ENCODE results near the gene TICAM1. TPM values are rescaled to one million over a fixed set of nuclear protein-coding genes. Genes with fewer than 3 reads are reported as not detected.
A peak's percentile ranks its signal among the peaks of the same experiment; 100 is the strongest.
"Not testable (repeated sequence)": the region's sequence is repeated elsewhere in the genome, so short reads cannot be mapped to it uniquely, and the experiment has no call there.

The TICAM1 gene
- total RNA-seq, 3 donors from 2014 or later = 3.5 to 5.2 (median 4.7) TPM

GRCh38 chr19:4811328-4812131 is 20.0 kb downstream of the TICAM1 start:
- H3K4me3 ChIP-seq = no peak overlapping the region
- no peaks in the 10 kb centered on the region for H3K36me3 ChIP-seq
- intact Hi-C loops (cut with DNase I; ENCODE audit: low total_unique reads) = loop anchor here (10.0 kb wide), 1 partner anchor 53 kb away; the partner anchor contains the start of gene PLIN3
- no peaks in the 10 kb centered on the region for H3K27me3 ChIP-seq
- H3K27ac ChIP-seq = no peak overlapping the region
- no peaks in the 10 kb centered on the region for H3K9me3 ChIP-seq
- peak; percentile 65 to 89 for DNase-seq (ENCODE audit: low spot score in 2 of 2)
- TF ChIP-seq POLR2A (IDR thresholded peaks at IDR 0.05) = no peak
- TF ChIP-seq CTCF (IDR thresholded peaks at IDR 0.05) = peak; percentile 74 to 85 (median 77)
- TF ChIP-seq POLR2AphosphoS5 (IDR thresholded peaks at IDR 0.05) = no peak
- H3K4me1 ChIP-seq = no peaks in the 10 kb centered on the region

GRCh38 chr19:4807188-4807587 is 24.3 kb downstream of the TICAM1 start:
- Histone ChIP-seq H3K9me3 (no peaks in the 10 kb centered on the region), H3K4me3 (no peak overlapping the region), H3K36me3 (no peaks in the 10 kb centered on the region), H3K27ac (no peak overlapping the region), H3K27me3 (no peaks in the 10 kb centered on the region), H3K4me1 (no peaks in the 10 kb centered on the region)
- DNase-seq (ENCODE audit: low spot score in 2 of 2) = no peak
- no peak for TF ChIP-seq CTCF (IDR thresholded peaks at IDR 0.05)
- no peak for TF ChIP-seq POLR2AphosphoS5 (IDR thresholded peaks at IDR 0.05)
- TF ChIP-seq POLR2A (IDR thresholded peaks at IDR 0.05) = no peak
- intact Hi-C loops (cut with DNase I; ENCODE audit: low total_unique reads) = no loop called here

GRCh38 chr19:4806384-4806783 is 25.1 kb downstream of the TICAM1 start:
- DNase-seq (ENCODE audit: low spot score in 2 of 2) = no peak
- no peak overlapping the region for H3K4me3 ChIP-seq
- no peak overlapping the region for H3K27ac ChIP-seq
- no peaks in the 10 kb centered on the region for H3K36me3 ChIP-seq
- TF ChIP-seq CTCF (IDR thresholded peaks at IDR 0.05) = no peak
- no peak for TF ChIP-seq POLR2AphosphoS5 (IDR thresholded peaks at IDR 0.05)
- TF ChIP-seq POLR2A (IDR thresholded peaks at IDR 0.05) = no peak
- H3K9me3 ChIP-seq = no peaks in the 10 kb centered on the region
- intact Hi-C loops (cut with DNase I; ENCODE audit: low total_unique reads) = no loop called here
- no peaks in the 10 kb centered on the region for H3K27me3 ChIP-seq
- peaks cover 0 to under 1% of the 10 kb centered on the region in 2 donors for H3K4me1 ChIP-seq

GRCh38 chr19:4805140-4805539 is 26.4 kb downstream of the TICAM1 start:
- H3K27me3 ChIP-seq; H3K4me3 ChIP-seq; intact Hi-C loops (cut with DNase I; ENCODE audit: low total_unique reads): not testable (repeated sequence)

GRCh38 chr19:4803736-4804695 is 27.5 kb downstream of the TICAM1 start:
- Histone ChIP-seq H3K9me3 (no peaks in the 10 kb centered on the region), H3K4me1 (peaks cover 0 to 13% of the 10 kb centered on the region in 2 donors), H3K27ac (no peak overlapping the region), H3K36me3 (no peaks in the 10 kb centered on the region), H3K4me3 (peak overlapping the region in 1 of 3 donors; percentile 20), H3K27me3 (no peaks in the 10 kb centered on the region)
- intact Hi-C loops (cut with DNase I; ENCODE audit: low total_unique reads) = no loop called here
- TF ChIP-seq POLR2A (IDR thresholded peaks at IDR 0.05) = no peak
- peak in 2 of 3 donors; percentile 53 to 80 for TF ChIP-seq CTCF (IDR thresholded peaks at IDR 0.05)
- DNase-seq (ENCODE audit: low spot score in 2 of 2) = no peak

More at GRCh38 chr19:4805140-4805539, 26.4 kb downstream of the TICAM1 start:
- peaks cover 0 to 11% of the 10 kb centered on the region in 2 donors for H3K4me1 ChIP-seq
- not testable (repeated sequence) for H3K36me3 ChIP-seq; H3K9me3 ChIP-seq; H3K27ac ChIP-seq; DNase-seq (ENCODE audit: low spot score in 2 of 2)

Measured in breast epithelium (tissue), 4 donors.